Measurements from ENCODE around the gene NECTIN1.

DNA sequence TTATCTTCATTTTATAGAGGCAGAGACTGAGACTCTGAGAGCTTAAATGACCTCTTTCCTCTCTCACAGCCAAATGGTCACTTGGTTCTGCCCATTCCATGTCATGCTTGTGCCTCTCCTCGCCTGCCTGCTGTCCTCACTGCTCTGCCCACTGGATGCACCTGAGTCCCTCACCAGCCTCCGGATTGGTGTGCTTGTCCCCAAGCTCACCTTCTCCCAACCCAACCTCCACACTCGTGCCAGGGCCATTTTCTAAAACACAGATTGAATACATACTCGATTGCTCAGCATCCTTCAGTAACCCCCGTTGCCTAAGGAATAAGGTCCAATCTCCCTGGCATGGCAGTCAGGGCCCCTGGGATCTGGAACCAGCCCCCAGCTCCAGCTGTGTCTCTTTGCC, 28.4 kb upstream of the NECTIN1 start:
- TF ChIP-seq EZH2phosphoT487 (IDR thresholded peaks at IDR 0.05; ENCODE audit: insufficient read depth, low read depth) = no peak
- no peak for TF ChIP-seq EZH2 (IDR thresholded peaks at IDR 0.05; ENCODE audit: insufficient read depth, poor library complexity, severe bottlenecking)
